Effector memory CD8-positive, alpha-beta T cell (primary cell): ENCODE results near the gene LRRTM1.

Experiments used
- ATAC-seq: fragments of 150-1000 bp; cut with Tn5 transposase; replicated peaks from 2 replicates; pipeline ENCODE4 v1.10.0; 2021; ENCODE audit warnings: mild to moderate bottlenecking, moderate library complexity
- DNase-seq, 3 experiments: peaks; one replicate each; pipeline ENCODE4 v3.0.0; 2021
- H3K27ac Mint-ChIP-seq, 2 donors: one replicate each; pipeline ENCODE4 v1.8.0; 2022; ENCODE audit warnings: mild to moderate bottlenecking in 2 of 2, mixed read lengths in 2 of 2, moderate library complexity in 2 of 2
- H3K27me3 Mint-ChIP-seq, 2 donors: one replicate each; pipeline ENCODE4 v1.8.0; 2022; ENCODE audit warnings: mixed read lengths in 2 of 2
- H3K36me3 Mint-ChIP-seq: one replicate; pipeline ENCODE4 v1.8.0; 2022; ENCODE audit warnings: mild to moderate bottlenecking, moderate library complexity, mixed read lengths; ENCODE audit not compliant: insufficient read depth
- H3K4me1 Mint-ChIP-seq, 2 donors: one replicate each; pipeline ENCODE4 v1.8.0; 2022; ENCODE audit warnings: low read depth in 2 of 2, mixed read lengths in 2 of 2
- H3K4me3 Mint-ChIP-seq, 2 donors: one replicate each; pipeline ENCODE4 v1.8.0; 2022; ENCODE audit warnings: mild to moderate bottlenecking in 2 of 2, mixed read lengths in 2 of 2, moderate library complexity in 2 of 2
- H3K9me3 Mint-ChIP-seq, 2 donors: one replicate each; pipeline ENCODE4 v1.8.0; 2022; ENCODE audit warnings: mixed read lengths in 2 of 2

The LRRTM1 gene

DNA sequence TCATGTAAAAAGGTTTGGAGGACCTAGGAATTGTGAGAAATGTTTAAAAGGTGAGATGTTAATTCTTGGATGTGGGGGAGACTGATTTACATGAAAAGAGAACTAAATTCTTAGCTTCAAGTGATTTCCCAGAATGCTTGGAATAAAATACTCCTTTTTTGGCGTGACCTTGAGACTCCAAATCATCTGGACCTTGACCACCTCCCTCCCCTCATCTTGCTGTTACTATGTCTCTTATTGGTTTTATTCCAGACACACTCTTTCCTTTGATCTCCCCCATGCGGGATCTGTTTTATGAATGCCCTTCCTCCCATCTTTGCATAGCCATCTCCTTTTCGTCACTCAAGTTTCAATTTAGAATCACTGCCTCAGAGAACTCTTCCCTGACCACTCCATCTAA, 20.0 kb upstream of the LRRTM1 start:
- Mint-ChIP-seq H3K9me3 (peaks cover 0 to 5% of the 10 kb centered on the region in 2 donors), H3K4me3 (no peak overlapping the region), H3K36me3 (no peaks in the 10 kb centered on the region), H3K4me1 (no peaks in the 10 kb centered on the region), H3K27ac (no peak overlapping the region), H3K27me3 (no peaks in the 10 kb centered on the region)
- DNase-seq (no peak), ATAC-seq (no peak)

DNA sequence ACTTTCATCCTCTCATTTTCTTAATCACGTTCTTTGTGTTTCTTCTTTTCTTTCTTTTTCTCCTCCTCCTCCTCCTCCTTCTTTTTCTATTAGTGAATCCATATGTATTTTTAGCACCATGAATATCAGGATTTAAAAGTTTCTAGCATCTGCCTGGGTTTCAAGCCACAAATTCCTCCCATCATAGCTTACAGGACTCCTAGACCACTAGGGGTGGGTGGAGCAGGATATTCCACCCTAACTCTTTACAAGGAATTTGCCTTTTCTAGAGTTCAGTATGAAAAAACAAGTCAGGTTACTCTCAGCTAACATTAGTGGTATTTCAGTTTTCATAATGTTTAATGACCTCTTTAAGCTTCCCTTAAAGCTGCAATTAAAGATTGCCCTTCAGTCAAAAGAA, 19.1 kb upstream of the LRRTM1 start:
- DNase-seq: no peak

GRCh38 chr2:80322958-80323357, 18.4 kb upstream of the LRRTM1 start:
- no peaks in the 10 kb centered on the region for H3K36me3 Mint-ChIP-seq
- H3K27me3 Mint-ChIP-seq: no peaks in the 10 kb centered on the region
- no peak for DNase-seq
- H3K4me1 Mint-ChIP-seq: no peaks in the 10 kb centered on the region
- H3K4me3 Mint-ChIP-seq: no peak overlapping the region
- no peaks in the 10 kb centered on the region for H3K9me3 Mint-ChIP-seq
- no peak for ATAC-seq
- no peak overlapping the region for H3K27ac Mint-ChIP-seq

More for the DNA sequence above, 19.1 kb upstream of the LRRTM1 start:
- Mint-ChIP-seq H3K4me3 (no peak overlapping the region), H3K27ac (no peak overlapping the region), H3K27me3 (no peaks in the 10 kb centered on the region), H3K9me3 (peaks cover 0 to 3% of the 10 kb centered on the region in 2 donors), H3K4me1 (no peaks in the 10 kb centered on the region), H3K36me3 (no peaks in the 10 kb centered on the region)
- ATAC-seq: no peak

GRCh38 chr2:80322311-80322920, 17.9 kb upstream of the LRRTM1 start:
- ATAC-seq (no peak), DNase-seq (no peak)
- Mint-ChIP-seq H3K27me3 (no peaks in the 10 kb centered on the region), H3K4me1 (no peaks in the 10 kb centered on the region), H3K36me3 (no peaks in the 10 kb centered on the region), H3K4me3 (no peak overlapping the region), H3K27ac (no peak overlapping the region), H3K9me3 (peaks cover 5% of the 10 kb centered on the region in 2 donors)

GRCh38 chr2:80312282-80312839, 7.8 kb upstream of the LRRTM1 start:
- Mint-ChIP-seq H3K27ac (no peak overlapping the region), H3K9me3 (peaks cover 8 to 23% of the 10 kb centered on the region in 2 donors), H3K27me3 (no peaks in the 10 kb centered on the region), H3K4me3 (no peak overlapping the region), H3K4me1 (no peaks in the 10 kb centered on the region), H3K36me3 (no peaks in the 10 kb centered on the region)
- no peak for DNase-seq
- ATAC-seq: no peak

GRCh38 chr2:80311304-80311703, 6.8 kb upstream of the LRRTM1 start:
- H3K4me1 Mint-ChIP-seq: no peaks in the 10 kb centered on the region
- ATAC-seq (no peak), DNase-seq (no peak)
- no peaks in the 10 kb centered on the region for H3K36me3 Mint-ChIP-seq
- no peak overlapping the region for H3K27ac Mint-ChIP-seq
- no peak overlapping the region for H3K4me3 Mint-ChIP-seq
- H3K9me3 Mint-ChIP-seq: peaks cover 7 to 24% of the 10 kb centered on the region in 2 donors
- no peaks in the 10 kb centered on the region for H3K27me3 Mint-ChIP-seq

GRCh38 chr2:80303006-80303908, 1.3 kb downstream of the LRRTM1 start:
- Mint-ChIP-seq H3K4me1 (no peaks in the 10 kb centered on the region), H3K27me3 (peaks cover 4 to 24% of the 10 kb centered on the region in 2 donors), H3K27ac (no peak overlapping the region)

DNA sequence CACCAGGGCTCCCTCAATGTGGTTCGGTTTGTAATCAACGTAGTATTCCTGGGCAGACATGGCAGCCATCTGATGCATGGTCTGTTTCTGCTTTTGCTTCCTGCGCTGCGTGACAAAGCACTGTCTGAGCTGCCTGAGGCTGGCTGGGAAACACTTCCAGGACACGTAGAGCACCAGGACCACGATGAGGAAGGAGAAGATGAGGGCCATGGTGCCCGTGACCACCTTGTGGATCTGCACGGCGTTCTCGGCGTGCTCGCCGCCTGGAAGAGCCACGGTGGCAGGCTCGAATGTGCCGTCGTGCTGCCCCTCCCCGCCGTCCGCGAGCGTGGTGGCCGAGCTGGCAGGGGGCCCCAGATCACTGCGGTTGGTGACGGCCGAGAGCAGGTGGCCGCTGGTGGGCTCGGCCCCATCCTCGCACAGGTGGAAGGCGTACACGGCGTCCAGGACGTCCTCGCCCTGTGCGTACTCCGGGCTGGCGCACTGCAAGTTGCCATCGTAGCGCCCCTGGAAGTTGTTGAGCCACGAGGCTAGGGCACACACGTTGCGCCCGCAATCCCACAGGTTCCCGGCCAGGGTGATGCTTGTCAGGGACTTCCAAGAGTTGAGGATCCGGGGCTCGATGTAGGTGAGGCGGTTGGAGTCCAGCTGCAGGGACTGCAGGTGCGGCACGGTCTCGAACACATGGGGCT, 2.1 kb downstream of the LRRTM1 start:
- Mint-ChIP-seq H3K9me3 (peaks cover 1 to 4% of the 10 kb centered on the region in 2 donors), H3K4me1 (no peaks in the 10 kb centered on the region), H3K4me3 (no peak overlapping the region), H3K27ac (no peak overlapping the region), H3K27me3 (peaks cover 4 to 24% of the 10 kb centered on the region in 2 donors), H3K36me3 (peaks cover 3% of the 10 kb centered on the region)
- ATAC-seq: no peak
- no peak for DNase-seq

More at GRCh38 chr2:80303006-80303908, 1.3 kb downstream of the LRRTM1 start:
- DNase-seq: no peak
- Mint-ChIP-seq H3K9me3 (peaks cover 4 to 5% of the 10 kb centered on the region in 2 donors), H3K4me3 (no peak overlapping the region), H3K36me3 (peaks cover 3% of the 10 kb centered on the region)
- ATAC-seq: no peak

GRCh38 chr2:80302001-80302313, 2.6 kb downstream of the LRRTM1 start:
- Mint-ChIP-seq H3K27me3 (peaks cover 4 to 24% of the 10 kb centered on the region in 2 donors), H3K36me3 (peaks cover 3% of the 10 kb centered on the region), H3K9me3 (peaks cover 0 to 4% of the 10 kb centered on the region in 2 donors), H3K4me1 (no peaks in the 10 kb centered on the region), H3K27ac (no peak overlapping the region), H3K4me3 (no peak overlapping the region)
- ATAC-seq (no peak), DNase-seq (no peak)

- Mint-ChIP-seq H3K27ac (no peak overlapping the region), H3K4me1 (no peaks in the 10 kb centered on the region), H3K9me3 (peaks cover 0 to 2% of the 10 kb centered on the region in 2 donors), H3K27me3 (peaks cover 4 to 24% of the 10 kb centered on the region in 2 donors), H3K4me3 (no peak overlapping the region), H3K36me3 (peaks cover 3% of the 10 kb centered on the region)
- DNase-seq (no peak), ATAC-seq (no peak)
These were observed 3.6 kb downstream of the LRRTM1 start for GRCh38 chr2:80300954-80301353.

- Mint-ChIP-seq H3K27me3 (peaks cover 4 to 24% of the 10 kb centered on the region in 2 donors), H3K4me1 (no peaks in the 10 kb centered on the region), H3K36me3 (peaks cover 3% of the 10 kb centered on the region), H3K27ac (no peak overlapping the region), H3K4me3 (no peak overlapping the region), H3K9me3 (peaks cover 2 to 3% of the 10 kb centered on the region in 2 donors)
- ATAC-seq: no peak
- no peak for DNase-seq
These were observed 4.2 kb downstream of the LRRTM1 start for GRCh38 chr2:80300346-80300745.

DNA sequence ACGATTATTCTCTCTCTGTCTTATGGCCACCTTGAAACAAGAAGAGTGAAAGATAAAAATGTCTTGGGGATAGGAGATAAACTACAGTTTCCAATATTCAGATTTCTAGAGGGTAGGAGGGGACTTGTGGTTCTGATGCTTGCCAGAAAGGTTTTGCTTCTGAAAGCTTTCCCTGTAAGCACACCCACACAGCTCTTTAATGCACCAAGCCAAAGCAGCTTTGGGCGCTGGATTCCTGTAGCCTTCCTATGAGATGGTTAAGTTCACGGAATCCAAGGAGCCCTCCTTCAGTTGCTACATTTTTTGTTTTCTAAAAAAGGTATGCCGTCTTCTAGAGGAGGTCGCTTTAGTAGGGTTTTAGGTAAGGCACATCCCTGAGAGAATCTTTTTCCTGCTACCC, 4.9 kb downstream of the LRRTM1 start:
- H3K27ac Mint-ChIP-seq: no peak overlapping the region
- peaks cover 3% of the 10 kb centered on the region for H3K36me3 Mint-ChIP-seq
- no peak for ATAC-seq
- no peaks in the 10 kb centered on the region for H3K4me1 Mint-ChIP-seq
- peaks cover 4 to 24% of the 10 kb centered on the region in 2 donors for H3K27me3 Mint-ChIP-seq
- no peak for DNase-seq
- H3K4me3 Mint-ChIP-seq: no peak overlapping the region
- H3K9me3 Mint-ChIP-seq: peaks cover 4 to 8% of the 10 kb centered on the region in 2 donors

DNA sequence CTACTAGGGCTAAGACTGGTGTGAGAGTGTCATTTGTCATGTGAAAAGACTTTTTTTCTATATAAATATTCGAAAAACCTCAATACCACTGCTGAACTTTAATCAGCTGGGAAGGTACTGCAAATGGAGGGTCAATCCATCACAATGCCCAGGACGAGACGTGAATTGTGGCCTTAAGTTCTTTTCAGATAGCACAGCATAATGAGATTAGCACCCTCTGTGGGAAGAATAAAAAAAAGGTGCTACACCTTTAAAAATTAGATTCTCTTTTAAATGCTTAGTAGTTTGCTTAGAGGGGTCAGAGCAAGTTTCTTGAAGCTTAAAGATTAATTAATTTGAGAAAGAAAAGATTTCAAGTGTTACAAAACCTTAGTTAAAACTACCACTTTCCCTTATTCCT, 5.6 kb downstream of the LRRTM1 start:
- Mint-ChIP-seq H3K9me3 (peaks cover 5 to 8% of the 10 kb centered on the region in 2 donors), H3K36me3 (peaks cover 3% of the 10 kb centered on the region), H3K4me1 (no peaks in the 10 kb centered on the region), H3K27me3 (peaks cover 4 to 22% of the 10 kb centered on the region in 2 donors), H3K27ac (no peak overlapping the region), H3K4me3 (no peak overlapping the region)
- DNase-seq (no peak), ATAC-seq (no peak)
